SK-N-SH (cell line): ENCODE data around the gene GALNS. TPM values are rescaled to one million over a fixed set of nuclear protein-coding genes. Genes with fewer than 3 reads are reported as not detected.

Experiments
- CTCF ChIA-PET: fragments of 300-600, 350-600 bp; formaldehyde crosslinking; extraction: SDS; loops from one replicate; lab custom pipeline; 2021; lab: Yijun Ruan, JAX
- POLR2A ChIA-PET: fragments of 350-600 bp; sonication (Branson Sonifier 250); formaldehyde crosslinking; extraction: SDS; loops from one replicate; lab custom pipeline; 2020; ENCODE audit warnings: antibody characterized with exemption, inconsistent platforms; lab: Yijun Ruan, JAX
- DNase-seq: peaks from one replicate; pipeline ENCODE4 v3.0.0; 2012
- H2AFZ ChIP-seq: fragments of 200-600 bp; sonication (generic); 2 replicates; pipeline ENCODE4 v1.8.1; 2016; ENCODE audit warnings: antibody characterized with exemption, mild to moderate bottlenecking, low read depth
- H3F3A ChIP-seq: fragments of 200-600 bp; sonication (generic); replicated peaks from 2 replicates; pipeline ENCODE3; 2016; ENCODE audit warnings: antibody characterized with exemption, mild to moderate bottlenecking; ENCODE audit not compliant: insufficient read depth
- H3K27ac ChIP-seq, 2 experiments: fragments of 200-500 bp in 1 of 2; fragments of 200-600 bp in 1 of 2; sonication (Bioruptor generic) in 1 of 2; sonication (generic), shearing (Covaris generic) in 1 of 2; 2 replicates each; pipeline versions ENCODE4 v1.5.1 to v1.6.1; 2014 to 2016; ENCODE audit warnings: low read depth in 2 of 2, inconsistent platforms in 1 of 2, low read length in 1 of 2, mild to moderate bottlenecking in 1 of 2, mixed read lengths in 1 of 2
- H3K27me3 ChIP-seq: fragments of 200-600 bp; sonication (generic), shearing (Covaris generic); 2 replicates; pipeline ENCODE4 v1.6.1; 2016; ENCODE audit warnings: mixed run types; ENCODE audit not compliant: insufficient read depth
- H3K36me3 ChIP-seq, 2 experiments: fragments of 200-500 bp in 1 of 2; fragments of 200-600 bp in 1 of 2; sonication (Bioruptor generic) in 1 of 2; sonication (generic) in 1 of 2; replicated peaks in 1 of 2; 2 replicates each; pipeline versions ENCODE3 to v1.5.1; 2014 to 2016; ENCODE audit warnings: low read length in 1 of 2, mild to moderate bottlenecking in 1 of 2; ENCODE audit not compliant: insufficient read depth in 2 of 2, control insufficient read depth in 1 of 2
- H3K4me1 ChIP-seq, 2 experiments: fragments of 200-500 bp in 1 of 2; fragments of 200-600 bp in 1 of 2; sonication (Bioruptor generic) in 1 of 2; sonication (generic), shearing (Covaris generic) in 1 of 2; 2 replicates each; pipeline versions ENCODE4 v1.5.1 to v1.6.1; 2014 to 2016; ENCODE audit warnings: low read depth in 1 of 2, low read length in 1 of 2, mixed run types in 1 of 2; ENCODE audit not compliant: insufficient read depth in 2 of 2, control insufficient read depth in 1 of 2
- H3K4me2 ChIP-seq: fragments of 200-600 bp; sonication (generic), shearing (Covaris generic); 2 replicates; pipeline ENCODE4 v1.6.1; 2017; ENCODE audit warnings: mixed run types
- H3K4me3 ChIP-seq, 2 experiments: fragments of 200-500 bp in 1 of 2; fragments of 200-600 bp in 1 of 2; sonication (Bioruptor generic) in 1 of 2; sonication (generic), shearing (Covaris generic) in 1 of 2; 2 replicates each; pipeline versions ENCODE4 v1.5.1 to v1.8.1; 2014 to 2016; ENCODE audit warnings: low read depth in 2 of 2, inconsistent platforms in 1 of 2, low read length in 1 of 2, mild to moderate bottlenecking in 1 of 2, mixed read lengths in 1 of 2, moderate library complexity in 1 of 2
- H3K79me2 ChIP-seq: fragments of 200-600 bp; sonication (generic); 2 replicates; pipeline ENCODE4 v1.8.1; 2017; ENCODE audit warnings: mild to moderate bottlenecking; ENCODE audit not compliant: insufficient read depth
- H3K9ac ChIP-seq: fragments of 200-600 bp; sonication (generic); 2 replicates; pipeline ENCODE4 v1.6.1; 2017; ENCODE audit warnings: mixed run types
- H3K9me2 ChIP-seq: fragments of 200-600 bp; sonication (generic); 2 replicates; pipeline ENCODE4 v1.6.1; 2017; ENCODE audit warnings: mixed run types
- H3K9me3 ChIP-seq: fragments of 200-600 bp; sonication (generic); 2 replicates; pipeline ENCODE4 v1.6.1; 2017; ENCODE audit warnings: mixed run types, mild to moderate bottlenecking, moderate library complexity
- H4K20me1 ChIP-seq: fragments of 200-600 bp; sonication (generic); 2 replicates; pipeline ENCODE4 v1.6.1; 2017; ENCODE audit warnings: mild to moderate bottlenecking, mixed run types; ENCODE audit not compliant: insufficient read depth
- CHD2 ChIP-seq: fragments of 150-350 bp; IDR thresholded peaks from 2 replicates; pipeline ENCODE4 v1.6.1; 2018; ENCODE audit warnings: low read length; ENCODE audit not compliant: partially characterized antibody
- ELF1 ChIP-seq: IDR thresholded peaks from 2 replicates; pipeline ENCODE4 v1.4.0; 2012
- FOSL2 ChIP-seq: IDR thresholded peaks from 2 replicates; pipeline ENCODE4 v1.4.0; 2012; ENCODE audit warnings: low read depth, mild to moderate bottlenecking, moderate library complexity, borderline replicate concordance
- FOXJ3 ChIP-seq: sonication (generic); formaldehyde crosslinking; IDR thresholded peaks from 2 replicates; pipeline ENCODE4 v1.5.1; 2020; ENCODE audit warnings: mild to moderate bottlenecking, missing genetic modification reagents
- GABPA ChIP-seq: IDR thresholded peaks from 2 replicates; pipeline ENCODE4 v1.4.0; 2012; ENCODE audit warnings: low read depth, mild to moderate bottlenecking
- JUND ChIP-seq: IDR thresholded peaks from 2 replicates; pipeline ENCODE4 v1.4.0; 2012
- MEF2A ChIP-seq: IDR thresholded peaks from 2 replicates; pipeline ENCODE4 v1.4.0; 2012; ENCODE audit warnings: low read depth, borderline replicate concordance
- NRF1 ChIP-seq: IDR thresholded peaks from 2 replicates; pipeline ENCODE4 v1.6.1; 2012; ENCODE audit warnings: low read depth, mild to moderate bottlenecking, low read length
- RFX5 ChIP-seq: IDR thresholded peaks from 2 replicates; pipeline ENCODE4 v1.6.1; 2012; ENCODE audit warnings: mild to moderate bottlenecking, improper control_type of control experiment, low read length
- RXRA ChIP-seq: IDR thresholded peaks from 2 replicates; pipeline ENCODE4 v1.4.0; 2012; ENCODE audit warnings: low read depth, mild to moderate bottlenecking, borderline replicate concordance
- TAF1 ChIP-seq: IDR thresholded peaks from 2 replicates; pipeline ENCODE4 v1.6.1; 2012; ENCODE audit warnings: low read depth, mild to moderate bottlenecking, low read length, moderate library complexity, borderline replicate concordance
- TCF12 ChIP-seq: IDR thresholded peaks from 2 replicates; pipeline ENCODE4 v1.4.0; 2012
- TEAD4 ChIP-seq: IDR thresholded peaks from 2 replicates; pipeline ENCODE4 v1.4.0; 2012; ENCODE audit warnings: mild to moderate bottlenecking, borderline replicate concordance; ENCODE audit not compliant: insufficient read depth
- USF2 ChIP-seq: fragments of 150-350 bp; IDR thresholded peaks from 2 replicates; pipeline ENCODE4 v1.6.1; 2017; ENCODE audit warnings: antibody characterized with exemption, low read length, low read depth, borderline replicate concordance
- YY1 ChIP-seq: IDR thresholded peaks from 2 replicates; pipeline ENCODE4 v1.4.0; 2012; ENCODE audit warnings: low read depth, mild to moderate bottlenecking
- WGBS: methylation state at CpG from one replicate; pipeline ENCODE4 v1.1.6; 2017; ENCODE audit warnings: low lambda C conversion rate; 5-methylcytosine and 5-hydroxymethylcytosine counted together
- polyA plus RNA-seq, 3 experiments: library from polyadenylated mRNA; depleted of rRNA; stranded (reverse); fragments of >200 nt; gene quantifications; 2 replicates each; pipeline ENCODE4 v1.2.3, GENCODE V29; 2012

Gene GALNS
- polyA plus RNA-seq, 1 of the 3 experiments (the other 2 are of a cell fraction) = 16.5 TPM

GRCh38 chr16:88846088-88846487 is 10.7 kb downstream of the GALNS start (continued):
- TF ChIP-seq USF2 (no peak), YY1 (no peak), GABPA (no peak), TEAD4 (no peak), JUND (no peak), RFX5 (no peak), CHD2 (no peak), FOSL2 (no peak), ELF1 (no peak)
- TF ChIP-seq, all 33 proteins: peak for 0

GRCh38 chr16:88844419-88845036 is 12.2 kb downstream of the GALNS start:
- Histone ChIP-seq H3F3A (no peaks in the 10 kb centered on the region), H3K27me3 (no peaks in the 10 kb centered on the region), H3K79me2 (no peaks in the 10 kb centered on the region), H3K4me2 (no peak overlapping the region), H3K9ac (no peak overlapping the region), H2AFZ (no peak overlapping the region), H3K4me3 (no peak overlapping the region), H3K4me1 (no peaks in the 10 kb centered on the region), H3K36me3 (peaks cover 0 to 18% of the 10 kb centered on the region in 2 experiments), H3K27ac (no peak overlapping the region), H3K9me3 (no peaks in the 10 kb centered on the region), H3K9me2 (no peaks in the 10 kb centered on the region), H4K20me1 (0 out of 2 replicates have a peak, but pooled peaks cover 3% of the 10 kb centered on the region)
- ChIA-PET CTCF (no interaction called here), POLR2A (no interaction called here)
- 87% methylated on average over 9 of the region's 11 CpGs for WGBS
- no peak for DNase-seq
- TF ChIP-seq TCF12 (no peak), TAF1 (no peak), FOXJ3 (CRISPR knock-in tag) (no peak), CHD2 (no peak), MEF2A (no peak), TEAD4 (no peak), RXRA (no peak), ELF1 (no peak)

- Histone ChIP-seq H4K20me1 (0 out of 2 replicates have a peak, but pooled peaks cover 3% of the 10 kb centered on the region), H3K9me2 (no peaks in the 10 kb centered on the region), H3K79me2 (no peaks in the 10 kb centered on the region), H3K9ac (no peak overlapping the region), H3F3A (no peaks in the 10 kb centered on the region), H3K4me1 (no peaks in the 10 kb centered on the region), H3K9me3 (no peaks in the 10 kb centered on the region), H3K27ac (no peak overlapping the region), H3K4me3 (no peak overlapping the region), H2AFZ (no peak overlapping the region)
- CTCF ChIA-PET = interaction anchor here (1.0 to 1.2 kb wide), 2 partner anchors 14 to 40 kb away, joined by 3 to 4 read pairs; no protein-coding TSS in a partner anchor
- DNase-seq = no peak
- TF ChIP-seq RXRA (no peak), CHD2 (no peak), NRF1 (no peak)
- TF ChIP-seq, all 33 proteins: peak for 0
- POLR2A ChIA-PET = no interaction called here
- Histone ChIP-seq H3K36me3 (peaks cover 0 to 19% of the 10 kb centered on the region in 2 experiments), H3K4me2 (no peak overlapping the region), H3K27me3 (no peaks in the 10 kb centered on the region)
- 89% methylated on average over 11 of the region's 20 CpGs for WGBS
Measured at GRCh38 chr16:88843256-88843655, 13.5 kb downstream of the GALNS start.
